T-helper 2 cell (primary cell): ENCODE results near the gene ANKRD30A.
"Not testable (repeated sequence)": the region's sequence is repeated elsewhere in the genome, so short reads cannot be mapped to it uniquely, and the experiment has no call there.

Source experiments
- DNase-seq, 5 experiments: peaks; one replicate each; pipeline versions ENCODE4 v3.0.0 to v3.0.0-alpha.2; 2012 to 2022

Gene ANKRD30A

GRCh38 chr10:37269554-37270256, 144.3 kb downstream of the ANKRD30A start:
- no peak for DNase-seq

GRCh38 chr10:37275216-37275777, 149.9 kb downstream of the ANKRD30A start:
- no peak for DNase-seq

GRCh38 chr10:37285063-37285462, 159.7 kb downstream of the ANKRD30A start:
- no peak for DNase-seq

- DNase-seq, result no peak
These were observed 164.6 kb downstream of the ANKRD30A start for GRCh38 chr10:37289833-37290464.

GRCh38 chr10:37301271-37301670, 175.9 kb downstream of the ANKRD30A start:
- no peak for DNase-seq

GRCh38 chr10:37304036-37304435, 178.6 kb downstream of the ANKRD30A start:
- DNase-seq, result no peak

- no peak for DNase-seq
These were observed 189.0 kb downstream of the ANKRD30A start for GRCh38 chr10:37314350-37314749.

- no peak for DNase-seq
These were observed 189.5 kb downstream of the ANKRD30A start for GRCh38 chr10:37314862-37315261.

GRCh38 chr10:37344413-37344812, 219.0 kb downstream of the ANKRD30A start:
- no peak for DNase-seq

DNA sequence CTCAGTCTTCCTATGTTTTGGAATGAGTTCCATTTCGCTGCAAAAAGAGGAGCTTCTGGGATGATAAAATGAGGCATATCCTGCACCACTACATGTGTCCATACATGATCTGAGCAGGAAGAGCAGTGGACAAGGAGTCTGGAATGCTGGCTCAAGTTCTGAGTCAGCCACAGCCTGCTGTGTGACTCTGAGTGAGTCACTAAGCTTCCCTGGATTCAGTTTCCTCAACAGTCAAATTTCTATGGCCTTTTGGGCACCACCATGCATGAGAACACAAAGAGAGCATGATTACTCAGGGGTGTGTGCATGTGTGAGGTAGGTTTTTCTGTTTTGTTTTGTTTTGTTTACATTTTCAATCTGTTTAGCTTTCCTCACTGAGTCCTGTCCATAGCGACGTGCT, 254.6 kb downstream of the ANKRD30A start:
- DNase-seq, result no peak

- DNase-seq, result no peak
These were observed 255.9 kb downstream of the ANKRD30A start for GRCh38 chr10:37381271-37381670.

DNA sequence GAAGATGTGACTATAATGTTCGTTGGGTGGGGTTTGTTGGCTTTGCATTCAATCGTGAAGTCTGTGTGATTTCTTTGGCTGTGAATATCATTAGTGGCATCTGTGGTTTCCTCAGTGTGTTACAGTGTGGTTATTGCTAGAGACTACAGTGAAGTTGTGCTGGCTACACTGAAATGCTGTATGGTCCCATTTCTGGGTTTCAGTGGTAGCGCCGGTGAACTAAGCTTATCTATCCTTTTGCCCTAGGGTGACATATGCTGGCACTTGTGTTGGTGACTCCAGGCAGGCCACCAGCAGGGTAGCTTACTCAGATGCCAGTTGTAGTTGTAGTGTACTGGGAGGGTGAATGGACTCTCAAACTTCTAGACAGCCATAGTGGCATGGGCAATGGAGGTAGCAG, 259.5 kb downstream of the ANKRD30A start:
- no peak for DNase-seq

DNA sequence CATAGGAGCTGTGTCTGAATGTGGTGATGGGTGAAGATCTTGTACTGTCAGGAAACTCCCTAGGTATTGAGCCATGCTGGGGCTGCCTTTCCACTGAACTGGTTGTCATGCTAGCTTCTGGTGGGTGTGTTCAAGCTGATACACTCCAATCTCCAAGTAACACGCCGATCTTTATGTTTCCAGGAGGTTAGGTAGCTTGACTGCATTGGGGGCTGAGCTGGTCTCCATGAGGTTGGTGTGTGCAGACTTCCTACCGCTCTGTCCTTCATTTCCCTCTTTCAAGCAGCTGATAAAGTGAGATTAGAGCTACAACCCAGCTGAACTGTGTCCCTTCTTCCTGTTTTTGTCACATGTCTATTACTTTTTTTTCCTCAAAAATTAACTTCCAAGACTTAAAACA, 265.5 kb downstream of the ANKRD30A start:
- no peak for DNase-seq

DNA sequence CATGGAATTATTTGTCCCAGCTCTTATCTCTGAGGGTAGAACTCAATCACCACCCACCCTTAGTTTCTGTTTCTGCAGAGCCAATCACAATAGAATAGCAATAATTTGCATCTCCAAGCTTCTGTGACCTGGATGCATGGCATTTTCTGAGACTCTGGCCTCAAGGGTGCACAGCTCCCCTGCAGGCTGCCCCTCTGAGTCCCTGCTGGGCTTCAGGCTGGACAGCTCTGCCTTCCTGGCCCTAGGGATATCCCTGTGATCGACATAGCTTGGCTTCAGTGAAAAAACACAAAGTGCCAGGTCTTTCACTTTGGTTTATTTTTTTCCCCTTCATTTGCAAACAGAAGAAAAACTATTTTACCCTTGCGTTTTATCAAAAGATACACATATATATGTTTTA, 275.4 kb downstream of the ANKRD30A start:
- not testable (repeated sequence) for DNase-seq

GRCh38 chr10:37401225-37401624, 275.8 kb downstream of the ANKRD30A start:
- DNase-seq, result no peak

GRCh38 chr10:37403776-37404175, 278.4 kb downstream of the ANKRD30A start:
- no peak for DNase-seq
